AG09309 (cell line): ENCODE results near the gene TMEM52.

Experiments
- DNase-seq: peaks from one replicate; pipeline ENCODE4 v3.0.0-alpha.2; 2010; ENCODE audit warnings: low read depth
- H3K4me3 ChIP-seq: 2 replicates; pipeline ENCODE4 v1.5.1; 2011; ENCODE audit warnings: mild to moderate bottlenecking, low read depth, low read length, moderate library complexity; ENCODE audit not compliant: control insufficient read depth
- TF ChIP-seq, protein P1 (sequence below): IDR thresholded peaks from 2 replicates; pipeline ENCODE4 v1.5.1; 2011; ENCODE audit warnings: mild to moderate bottlenecking, low read depth, low read length, inconsistent platforms; ENCODE audit not compliant: insufficient read depth, control insufficient read depth; ENCODE audit errors: missing control alignments

TMEM52 gene

DNA sequence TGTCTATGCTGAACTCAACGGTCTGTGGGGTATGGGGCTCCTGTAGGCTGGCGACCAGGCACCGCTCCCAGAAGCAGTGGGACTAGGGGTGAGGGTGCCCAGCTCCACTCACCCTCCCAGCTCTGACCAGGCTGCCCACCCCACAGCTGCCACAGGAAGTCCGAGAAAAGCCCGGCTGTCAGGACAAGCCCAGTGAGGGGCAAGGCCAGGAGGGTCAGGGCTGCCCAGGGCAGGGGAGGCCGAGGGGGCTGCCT is 3.5 kb upstream of the TMEM52 start:
- no peak for DNase-seq
- H3K4me3 ChIP-seq: no peak overlapping the region
- TF ChIP-seq, protein P1, sequence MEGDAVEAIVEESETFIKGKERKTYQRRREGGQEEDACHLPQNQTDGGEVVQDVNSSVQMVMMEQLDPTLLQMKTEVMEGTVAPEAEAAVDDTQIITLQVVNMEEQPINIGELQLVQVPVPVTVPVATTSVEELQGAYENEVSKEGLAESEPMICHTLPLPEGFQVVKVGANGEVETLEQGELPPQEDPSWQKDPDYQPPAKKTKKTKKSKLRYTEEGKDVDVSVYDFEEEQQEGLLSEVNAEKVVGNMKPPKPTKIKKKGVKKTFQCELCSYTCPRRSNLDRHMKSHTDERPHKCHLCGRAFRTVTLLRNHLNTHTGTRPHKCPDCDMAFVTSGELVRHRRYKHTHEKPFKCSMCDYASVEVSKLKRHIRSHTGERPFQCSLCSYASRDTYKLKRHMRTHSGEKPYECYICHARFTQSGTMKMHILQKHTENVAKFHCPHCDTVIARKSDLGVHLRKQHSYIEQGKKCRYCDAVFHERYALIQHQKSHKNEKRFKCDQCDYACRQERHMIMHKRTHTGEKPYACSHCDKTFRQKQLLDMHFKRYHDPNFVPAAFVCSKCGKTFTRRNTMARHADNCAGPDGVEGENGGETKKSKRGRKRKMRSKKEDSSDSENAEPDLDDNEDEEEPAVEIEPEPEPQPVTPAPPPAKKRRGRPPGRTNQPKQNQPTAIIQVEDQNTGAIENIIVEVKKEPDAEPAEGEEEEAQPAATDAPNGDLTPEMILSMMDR: no peak

DNA sequence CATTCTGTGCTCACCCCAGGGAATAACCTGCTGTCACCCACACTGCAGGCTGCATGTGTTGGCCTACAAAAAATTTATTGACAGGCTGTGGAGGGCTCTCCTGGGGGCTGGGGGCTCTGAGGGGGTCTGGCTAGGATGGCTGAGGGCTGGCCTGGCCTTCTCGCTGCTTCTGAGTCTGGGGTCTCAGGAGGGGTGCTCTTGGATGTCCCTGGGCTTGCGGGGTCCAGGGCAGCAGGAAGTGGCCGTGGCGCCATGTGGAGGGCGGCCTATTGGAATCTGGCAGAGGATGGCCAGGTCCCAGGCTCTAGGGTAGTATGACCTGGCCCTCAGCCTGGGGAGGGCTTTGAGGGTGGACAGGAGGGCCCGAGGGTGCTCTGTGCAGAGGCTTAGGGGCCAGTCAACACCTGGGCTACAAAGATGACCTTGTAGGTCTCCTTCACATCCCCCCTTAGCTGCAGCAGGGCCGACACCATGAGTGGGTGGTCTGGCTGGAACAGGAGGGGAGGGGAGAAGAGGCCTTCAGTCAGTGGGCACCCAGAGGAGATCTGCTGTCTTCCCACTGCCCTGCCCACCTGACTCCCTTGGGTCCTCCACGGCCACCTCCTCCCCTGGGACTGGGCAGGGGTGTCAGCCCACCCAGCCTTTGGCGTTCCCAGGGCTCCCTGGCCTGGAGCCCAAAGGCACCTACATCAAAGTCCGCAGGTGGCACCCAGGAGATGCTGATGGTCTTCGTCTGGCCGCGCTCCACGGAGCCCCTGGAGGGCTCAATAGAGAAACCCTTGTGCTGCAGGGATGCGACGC is 3.0 kb upstream of the TMEM52 start:
- H3K4me3 ChIP-seq: no peak overlapping the region
- TF ChIP-seq, protein P1: no peak
- DNase-seq: no peak

DNA sequence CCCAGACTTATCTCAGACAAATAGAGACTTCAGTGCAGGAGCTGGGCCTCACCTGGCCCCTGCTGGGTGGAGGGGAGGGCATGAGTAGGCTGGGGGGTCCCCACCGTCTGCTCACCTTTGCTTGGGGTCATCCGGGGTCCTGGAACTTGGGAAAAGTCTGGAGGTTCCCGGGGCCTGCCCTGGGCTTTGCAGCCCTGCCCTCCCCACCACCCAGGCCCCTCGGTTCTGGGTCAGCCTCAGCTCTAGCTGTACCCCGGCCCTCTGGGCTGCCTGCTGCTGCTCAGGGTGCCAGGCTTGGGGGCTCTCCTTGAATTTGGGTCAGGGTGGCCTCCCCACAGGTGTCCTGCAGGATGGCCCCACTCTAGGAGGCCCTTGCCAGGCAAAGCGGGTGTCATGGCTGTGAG is 2.4 kb upstream of the TMEM52 start:
- TF ChIP-seq, protein P1: no peak
- no peak overlapping the region for H3K4me3 ChIP-seq
- no peak for DNase-seq

GRCh38 chr1:1920608-1921458 is 1.8 kb upstream of the TMEM52 start:
- no peak for DNase-seq
- H3K4me3 ChIP-seq: no peak overlapping the region
- TF ChIP-seq, protein P1: no peak

- TF ChIP-seq, protein P1: no peak
- H3K4me3 ChIP-seq: no peak overlapping the region
- DNase-seq: no peak
These were observed 1.1 kb upstream of the TMEM52 start for GRCh38 chr1:1920057-1920607.

- TF ChIP-seq, protein P1: no peak
- peak; percentile 44 for DNase-seq
- H3K4me3 ChIP-seq: peak overlapping the region; percentile 12
These were observed 401 bp upstream of the TMEM52 start for GRCh38 chr1:1919304-1920056.
